Measurements from ENCODE around the gene EFCAB11. TPM values are rescaled to one million over a fixed set of nuclear protein-coding genes. Genes with fewer than 3 reads are reported as not detected.

EFCAB11 gene
- total RNA-seq, 6 donors from 2014 or later: 1.9 to 9.4 (median 4.6) TPM

DNA sequence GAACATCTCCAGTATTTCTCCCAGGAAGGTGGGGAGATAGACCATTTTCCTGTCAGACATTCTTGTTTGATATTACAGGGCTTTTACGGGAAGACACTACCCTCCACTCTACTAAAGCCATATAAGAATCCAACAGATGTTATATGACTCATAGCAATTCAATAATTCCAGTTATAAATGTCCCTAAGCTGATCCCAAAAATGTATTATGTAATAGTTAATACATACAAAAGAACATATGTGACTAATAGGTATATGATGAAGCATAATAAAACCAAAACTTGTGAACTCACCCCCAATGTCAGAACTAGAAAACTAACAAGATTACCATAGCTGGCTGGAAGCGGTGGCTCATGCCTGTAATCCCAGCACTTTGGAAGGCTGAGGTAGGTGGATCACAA is 84.2 kb downstream of the EFCAB11 start:
- 91 to 100% methylated on average over 2 of the region's 2 CpGs for WGBS, 2 donors
- TF ChIP-seq EP300 (IDR thresholded peaks at IDR 0.05): no peak
- TF ChIP-seq POLR2A (IDR thresholded peaks at IDR 0.05): no peak
- no peak for TF ChIP-seq POLR2AphosphoS5 (IDR thresholded peaks at IDR 0.05)
- TF ChIP-seq, protein P1, sequence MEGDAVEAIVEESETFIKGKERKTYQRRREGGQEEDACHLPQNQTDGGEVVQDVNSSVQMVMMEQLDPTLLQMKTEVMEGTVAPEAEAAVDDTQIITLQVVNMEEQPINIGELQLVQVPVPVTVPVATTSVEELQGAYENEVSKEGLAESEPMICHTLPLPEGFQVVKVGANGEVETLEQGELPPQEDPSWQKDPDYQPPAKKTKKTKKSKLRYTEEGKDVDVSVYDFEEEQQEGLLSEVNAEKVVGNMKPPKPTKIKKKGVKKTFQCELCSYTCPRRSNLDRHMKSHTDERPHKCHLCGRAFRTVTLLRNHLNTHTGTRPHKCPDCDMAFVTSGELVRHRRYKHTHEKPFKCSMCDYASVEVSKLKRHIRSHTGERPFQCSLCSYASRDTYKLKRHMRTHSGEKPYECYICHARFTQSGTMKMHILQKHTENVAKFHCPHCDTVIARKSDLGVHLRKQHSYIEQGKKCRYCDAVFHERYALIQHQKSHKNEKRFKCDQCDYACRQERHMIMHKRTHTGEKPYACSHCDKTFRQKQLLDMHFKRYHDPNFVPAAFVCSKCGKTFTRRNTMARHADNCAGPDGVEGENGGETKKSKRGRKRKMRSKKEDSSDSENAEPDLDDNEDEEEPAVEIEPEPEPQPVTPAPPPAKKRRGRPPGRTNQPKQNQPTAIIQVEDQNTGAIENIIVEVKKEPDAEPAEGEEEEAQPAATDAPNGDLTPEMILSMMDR (IDR thresholded peaks at IDR 0.05): no peak
- H3K4me1 ChIP-seq: no peaks in the 10 kb centered on the region
- H3K9me3 ChIP-seq: peaks cover 0 to 13% (median 7%) of the 10 kb centered on the region in 4 donors
- H3K27me3 ChIP-seq: no peaks in the 10 kb centered on the region
- ATAC-seq (ENCODE audit: low FRiP score in 2 of 2): no peak
- H3K27ac ChIP-seq: no peak overlapping the region
- DNase-seq: no peak
- H3K36me3 ChIP-seq: no peaks in the 10 kb centered on the region
- no peak overlapping the region for H3K4me3 ChIP-seq

DNA sequence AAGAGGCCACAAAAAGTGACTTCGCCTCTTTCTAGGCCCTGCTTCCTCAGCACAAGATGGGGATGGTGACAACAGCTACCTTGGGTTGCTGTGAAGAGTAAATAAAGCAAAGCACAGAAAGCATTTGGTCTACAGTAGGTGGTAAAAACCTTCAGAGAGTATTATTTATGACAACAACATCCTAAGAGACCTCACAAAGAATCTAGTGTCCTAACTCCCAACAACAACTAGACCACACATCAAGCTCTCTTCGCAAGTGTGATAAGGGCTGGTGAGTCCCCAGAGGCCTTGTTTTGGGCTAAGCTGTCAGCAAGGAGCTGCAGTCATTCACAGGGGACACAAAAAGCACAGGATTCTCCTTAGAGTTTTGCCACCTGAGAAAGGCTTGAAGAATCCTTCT is 84.9 kb downstream of the EFCAB11 start:
- no peak for ATAC-seq (ENCODE audit: low FRiP score in 2 of 2)
- H3K4me3 ChIP-seq: no peak overlapping the region
- H3K27ac ChIP-seq: no peak overlapping the region
- 88 to 92% methylated on average over 2 of the region's 2 CpGs for WGBS, 2 donors
- H3K36me3 ChIP-seq: no peaks in the 10 kb centered on the region
- H3K27me3 ChIP-seq: no peaks in the 10 kb centered on the region
- peaks cover 0 to 11% (median 7%) of the 10 kb centered on the region in 4 donors for H3K9me3 ChIP-seq
- TF ChIP-seq EP300 (IDR thresholded peaks at IDR 0.05) (no peak), POLR2AphosphoS5 (IDR thresholded peaks at IDR 0.05) (no peak), POLR2A (IDR thresholded peaks at IDR 0.05) (no peak)
- TF ChIP-seq, protein P1 (IDR thresholded peaks at IDR 0.05): no peak
- no peak for DNase-seq
- H3K4me1 ChIP-seq: no peaks in the 10 kb centered on the region

DNA sequence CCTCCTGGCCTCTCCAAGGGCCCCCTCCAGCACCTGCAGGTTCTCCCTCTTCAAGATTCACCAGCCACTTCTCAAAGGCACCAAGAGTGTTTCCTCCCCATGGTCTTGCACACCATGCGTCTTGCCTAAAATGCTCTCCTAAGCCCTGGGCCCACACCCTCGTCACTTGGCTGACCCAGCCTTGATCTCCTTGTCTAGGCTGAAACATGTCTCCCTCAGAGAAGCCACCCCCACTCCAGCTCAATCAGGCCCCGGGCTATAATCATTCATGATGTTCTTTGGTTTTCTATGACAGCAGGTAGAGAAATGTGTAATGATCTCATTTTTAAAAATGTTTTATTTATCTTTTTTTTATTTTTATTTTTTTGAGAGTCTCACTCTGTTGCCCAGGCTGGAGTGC is 88.1 kb downstream of the EFCAB11 start:
- ATAC-seq (ENCODE audit: low FRiP score in 2 of 2): peak in 1 of 2 donors; percentile 36
- DNase-seq: no peak
- H3K27me3 ChIP-seq: no peaks in the 10 kb centered on the region
- H3K9me3 ChIP-seq: peaks cover 0 to 2% (median 0%) of the 10 kb centered on the region in 4 donors
- 96 to 97% methylated on average over 3 of the region's 3 CpGs for WGBS, 2 donors
- H3K27ac ChIP-seq: no peak overlapping the region
- no peak overlapping the region for H3K4me3 ChIP-seq
- TF ChIP-seq POLR2A (IDR thresholded peaks at IDR 0.05): no peak
- no peak for TF ChIP-seq EP300 (IDR thresholded peaks at IDR 0.05)
- no peak for TF ChIP-seq POLR2AphosphoS5 (IDR thresholded peaks at IDR 0.05)
- TF ChIP-seq, protein P1 (IDR thresholded peaks at IDR 0.05): no peak
- H3K36me3 ChIP-seq: no peaks in the 10 kb centered on the region
- H3K4me1 ChIP-seq: no peaks in the 10 kb centered on the region

DNA sequence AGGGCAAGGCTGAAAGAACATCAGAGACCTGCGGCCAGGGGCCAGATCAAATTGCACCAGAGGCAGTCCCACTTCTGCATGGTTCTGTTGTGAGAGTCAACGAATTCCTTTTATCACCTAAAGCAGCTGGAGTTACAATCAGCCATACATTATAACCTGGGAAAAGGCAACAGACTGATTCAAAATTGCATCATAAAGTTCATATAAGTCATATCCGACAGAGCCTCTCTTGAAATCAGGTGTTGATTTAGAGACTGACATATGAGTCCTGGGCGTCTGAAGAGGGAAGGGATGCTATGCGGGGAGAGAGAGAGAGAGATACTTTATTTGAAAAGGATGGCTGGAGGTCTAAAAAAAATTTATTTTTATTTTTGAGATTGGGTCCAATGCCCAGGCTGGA is 89.4 kb downstream of the EFCAB11 start:
- DNase-seq (no peak), ATAC-seq (ENCODE audit: low FRiP score in 2 of 2) (no peak)
- no peak overlapping the region for H3K27ac ChIP-seq
- TF ChIP-seq POLR2A (IDR thresholded peaks at IDR 0.05) (no peak), POLR2AphosphoS5 (IDR thresholded peaks at IDR 0.05) (no peak), EP300 (IDR thresholded peaks at IDR 0.05) (no peak)
- TF ChIP-seq, protein P1 (IDR thresholded peaks at IDR 0.05): no peak
- peaks cover 0 to 3% (median 0%) of the 10 kb centered on the region in 4 donors for H3K9me3 ChIP-seq
- H3K27me3 ChIP-seq: no peaks in the 10 kb centered on the region
- no peaks in the 10 kb centered on the region for H3K4me1 ChIP-seq
- no peaks in the 10 kb centered on the region for H3K36me3 ChIP-seq
- H3K4me3 ChIP-seq: no peak overlapping the region
- 89 to 92% methylated on average over 5 of the region's 5 CpGs for WGBS, 2 donors

DNA sequence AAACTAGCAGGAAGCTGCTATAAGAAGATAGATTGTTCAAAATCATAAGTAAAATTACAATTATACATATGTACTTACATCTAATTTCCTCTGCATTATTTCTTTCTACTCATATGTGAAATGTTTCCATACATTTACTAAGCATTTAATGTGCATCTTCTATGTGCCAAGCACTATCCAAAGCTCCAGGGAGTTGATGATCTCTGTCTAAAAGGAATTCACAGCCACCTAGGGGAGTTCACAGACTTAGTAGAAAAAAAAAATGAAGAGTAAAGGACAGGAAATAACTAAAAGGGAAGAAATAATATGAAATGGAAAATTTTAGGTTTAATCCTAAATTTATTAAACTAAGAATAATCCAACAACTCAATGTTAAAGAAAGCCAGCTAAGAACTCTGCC is 91.7 kb downstream of the EFCAB11 start:
- H3K27ac ChIP-seq: no peak overlapping the region
- no peaks in the 10 kb centered on the region for H3K36me3 ChIP-seq
- TF ChIP-seq POLR2AphosphoS5 (IDR thresholded peaks at IDR 0.05) (no peak), EP300 (IDR thresholded peaks at IDR 0.05) (no peak), POLR2A (IDR thresholded peaks at IDR 0.05) (no peak)
- TF ChIP-seq, protein P1 (IDR thresholded peaks at IDR 0.05): no peak
- ATAC-seq (ENCODE audit: low FRiP score in 2 of 2): no peak
- H3K4me3 ChIP-seq: no peak overlapping the region
- H3K9me3 ChIP-seq: peaks cover 0 to 3% (median 0%) of the 10 kb centered on the region in 4 donors
- DNase-seq: no peak
- no peaks in the 10 kb centered on the region for H3K4me1 ChIP-seq
- H3K27me3 ChIP-seq: no peaks in the 10 kb centered on the region
